ENCODE data around the gene BCAS3.

The BCAS3 gene

GRCh38 chr17:61168506-61168905 is 490.9 kb downstream of the BCAS3 start:
- DNase-seq, result no peak

- no peak for DNase-seq
Observed at GRCh38 chr17:61174310-61174709, 496.7 kb downstream of the BCAS3 start.

GRCh38 chr17:61175298-61176142 is 497.9 kb downstream of the BCAS3 start:
- DNase-seq, result no peak

GRCh38 chr17:61177351-61177750 is 499.7 kb downstream of the BCAS3 start:
- no peak for DNase-seq

GRCh38 chr17:61178284-61178683 is 500.6 kb downstream of the BCAS3 start:
- no peak for DNase-seq

GRCh38 chr17:61179380-61179806 is 501.7 kb downstream of the BCAS3 start:
- DNase-seq, result no peak

- no peak for DNase-seq
Observed at GRCh38 chr17:61183793-61184192, 506.1 kb downstream of the BCAS3 start.

- no peak for DNase-seq
Observed at GRCh38 chr17:61185385-61185784, 507.7 kb downstream of the BCAS3 start.

- DNase-seq, result no peak
Observed at GRCh38 chr17:61187038-61187437, 509.4 kb downstream of the BCAS3 start.

GRCh38 chr17:61188081-61188480 is 510.4 kb downstream of the BCAS3 start:
- no peak for DNase-seq

GRCh38 chr17:61189968-61190367 is 512.3 kb downstream of the BCAS3 start:
- DNase-seq, result no peak

GRCh38 chr17:61196302-61196704 is 518.7 kb downstream of the BCAS3 start:
- no peak for DNase-seq

- no peak for DNase-seq
Observed at GRCh38 chr17:61196799-61197198, 519.1 kb downstream of the BCAS3 start.

GRCh38 chr17:61199431-61200338 is 522.0 kb downstream of the BCAS3 start:
- no peak for DNase-seq

GRCh38 chr17:61200339-61200715 is 522.7 kb downstream of the BCAS3 start:
- DNase-seq, result no peak

GRCh38 chr17:61201211-61201610 is 523.6 kb downstream of the BCAS3 start:
- DNase-seq, result no peak

- no peak for DNase-seq
Observed at GRCh38 chr17:61202564-61202963, 524.9 kb downstream of the BCAS3 start.

GRCh38 chr17:61203671-61204131 is 526.0 kb downstream of the BCAS3 start:
- DNase-seq, result no peak

GRCh38 chr17:61204456-61204855 is 526.8 kb downstream of the BCAS3 start:
- no peak for DNase-seq

GRCh38 chr17:61205401-61205800 is 527.8 kb downstream of the BCAS3 start:
- DNase-seq, result no peak

- DNase-seq, result no peak
Observed at GRCh38 chr17:61205931-61206330, 528.3 kb downstream of the BCAS3 start.

- no peak for DNase-seq
Observed at GRCh38 chr17:61206922-61207321, 529.3 kb downstream of the BCAS3 start.

GRCh38 chr17:61208301-61209105 is 530.9 kb downstream of the BCAS3 start:
- DNase-seq, result no peak
